PC-3 (cell line): ENCODE data around the gene MAGI1. TPM values are rescaled to one million over a fixed set of nuclear protein-coding genes. Genes with fewer than 3 reads are reported as not detected.

Source experiments
- ATAC-seq: fragments of 200-7000 bp; cut with Tn5 transposase; 2 replicates; pipeline ENCODE4 v1.9.1; 2020; ENCODE audit warnings: mild to moderate bottlenecking, moderate library complexity
- BruUV-seq: library from RNA; stranded (reverse); fragments of 400-500 nt; replicated peaks from 2 replicates; lab custom pipeline; 2021; lab: Mats Ljungman, UMichigan
- CTCF ChIA-PET: fragments of 300-600 bp; sonication (Branson Sonifier 250); formaldehyde crosslinking; loops from one replicate; lab custom pipeline; 2022; ENCODE audit warnings: antibody characterized with exemption; lab: Charles Lee
- POLR2A ChIA-PET: fragments of 300-600 bp; sonication (Branson Sonifier 250); formaldehyde crosslinking; loops from one replicate; lab custom pipeline; 2022; ENCODE audit warnings: antibody characterized with exemption; ENCODE audit not compliant: unreplicated experiment; lab: Charles Lee
- DNase-seq: peaks from one replicate; pipeline ENCODE4 v3.0.0-alpha.2; 2015
- H2AFZ ChIP-seq: fragments of 300-600 bp; sonication (generic); 2 replicates; pipeline ENCODE4 v1.6.0; 2016; ENCODE audit warnings: antibody characterized with exemption, low read length
- H3F3A ChIP-seq: fragments of 300-600 bp; sonication (generic); one replicate; pipeline ENCODE4 v1.6.0; 2017; ENCODE audit warnings: antibody characterized with exemption, low read length, control low read depth, mild to moderate bottlenecking; ENCODE audit not compliant: unreplicated experiment
- H3K27ac ChIP-seq: fragments of 300-600 bp; sonication (generic); 2 replicates; pipeline ENCODE4 v1.5.1; 2016; ENCODE audit warnings: mild to moderate bottlenecking, low read length
- H3K27me3 ChIP-seq: fragments of 300-600 bp; sonication (generic); 2 replicates; pipeline ENCODE4 v1.6.1; 2016; ENCODE audit warnings: low read length, mixed read lengths
- H3K36me3 ChIP-seq: fragments of 300-600 bp; sonication (generic); 2 replicates; pipeline ENCODE4 v1.6.1; 2016; ENCODE audit warnings: low read depth, mixed run types, low read length, mixed read lengths
- H3K4me1 ChIP-seq: fragments of 300-600 bp; sonication (generic); 2 replicates; pipeline ENCODE4 v1.5.1; 2016; ENCODE audit warnings: low read length; ENCODE audit not compliant: insufficient read depth
- H3K4me2 ChIP-seq: fragments of 300-600 bp; sonication (generic); 2 replicates; pipeline ENCODE4 v1.6.0; 2016; ENCODE audit warnings: low read length
- H3K4me3 ChIP-seq: fragments of 300-600 bp; sonication (generic); 2 replicates; pipeline ENCODE4 v1.5.1; 2016; ENCODE audit warnings: mild to moderate bottlenecking, low read length, mixed read lengths
- H3K79me2 ChIP-seq: fragments of 300-600 bp; sonication (generic); 2 replicates; pipeline ENCODE4 v1.6.1; 2017; ENCODE audit warnings: low read length, mixed read lengths
- H3K9ac ChIP-seq: fragments of 300-600 bp; sonication (generic); 2 replicates; pipeline ENCODE4 v1.6.0; 2016; ENCODE audit warnings: mild to moderate bottlenecking, low read length
- H3K9me2 ChIP-seq: fragments of 300-600 bp; sonication (generic); replicated peaks from 2 replicates; pipeline ENCODE4 v1.6.1; 2016; ENCODE audit warnings: mixed run types, low read length, mixed read lengths
- H3K9me3 ChIP-seq: fragments of 300-600 bp; sonication (generic); 2 replicates; pipeline ENCODE4 v1.6.1; 2016; ENCODE audit warnings: low read length, mixed read lengths
- H4K20me1 ChIP-seq: fragments of 300-600 bp; sonication (generic); 2 replicates; pipeline ENCODE4 v1.6.1; 2016; ENCODE audit warnings: low read length, mixed read lengths
- EZH2 ChIP-seq: fragments of 300-600 bp; sonication (generic); IDR thresholded peaks from one replicate; pipeline ENCODE4 v1.6.1; 2017; ENCODE audit warnings: antibody characterized with exemption, mild to moderate bottlenecking, low read length; ENCODE audit not compliant: unreplicated experiment
- EZH2phosphoT487 ChIP-seq: fragments of 300-600 bp; sonication (generic); IDR thresholded peaks from 2 replicates; pipeline ENCODE4 v1.6.1; 2018; ENCODE audit warnings: mild to moderate bottlenecking, antibody characterized with exemption, low read length, borderline replicate concordance
- intact Hi-C: fragments of 100-400 bp; cut with micrococcal nuclease; formaldehyde crosslinking; loops from 2 replicates; pipeline ENCODE4 v1.9.0; 2023
- total RNA-seq: library from RNA; depleted of rRNA; stranded (reverse); fragments of >200 nt; gene quantifications from 2 replicates; pipeline ENCODE4 v1.2.3, GENCODE V29; 2014
- TF ChIP-seq, protein P1 (sequence below): fragments of 300-600 bp; sonication (generic); conservative IDR thresholded peaks from 2 replicates; pipeline ENCODE4 v1.5.1; 2017; ENCODE audit warnings: antibody characterized with exemption, low read depth, mild to moderate bottlenecking, low read length

MAGI1 gene
- total RNA-seq, 1 experiment from 2014 or later, result 8.9 TPM

DNA sequence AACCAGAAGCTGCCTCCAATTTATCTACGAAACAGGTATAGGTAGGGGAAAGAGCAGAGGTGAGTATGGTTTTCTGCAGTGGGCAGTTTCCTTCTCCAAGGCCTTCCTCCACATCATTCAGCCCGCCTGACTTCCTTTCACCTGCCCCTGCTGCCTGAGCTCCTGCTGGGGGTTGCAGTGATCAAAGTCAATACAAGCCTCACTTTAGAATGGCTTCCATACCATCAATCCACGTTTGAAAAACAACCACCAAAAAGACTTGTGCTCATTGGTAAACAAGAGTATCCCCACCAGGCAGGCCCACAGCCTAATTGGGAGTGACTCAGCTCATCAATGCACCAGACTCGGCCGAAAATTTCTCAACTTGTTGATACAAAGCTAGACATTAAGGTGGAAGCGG, 159.9 kb downstream of the MAGI1 start:
- no peak for TF ChIP-seq EZH2phosphoT487
- TF ChIP-seq, protein P1, sequence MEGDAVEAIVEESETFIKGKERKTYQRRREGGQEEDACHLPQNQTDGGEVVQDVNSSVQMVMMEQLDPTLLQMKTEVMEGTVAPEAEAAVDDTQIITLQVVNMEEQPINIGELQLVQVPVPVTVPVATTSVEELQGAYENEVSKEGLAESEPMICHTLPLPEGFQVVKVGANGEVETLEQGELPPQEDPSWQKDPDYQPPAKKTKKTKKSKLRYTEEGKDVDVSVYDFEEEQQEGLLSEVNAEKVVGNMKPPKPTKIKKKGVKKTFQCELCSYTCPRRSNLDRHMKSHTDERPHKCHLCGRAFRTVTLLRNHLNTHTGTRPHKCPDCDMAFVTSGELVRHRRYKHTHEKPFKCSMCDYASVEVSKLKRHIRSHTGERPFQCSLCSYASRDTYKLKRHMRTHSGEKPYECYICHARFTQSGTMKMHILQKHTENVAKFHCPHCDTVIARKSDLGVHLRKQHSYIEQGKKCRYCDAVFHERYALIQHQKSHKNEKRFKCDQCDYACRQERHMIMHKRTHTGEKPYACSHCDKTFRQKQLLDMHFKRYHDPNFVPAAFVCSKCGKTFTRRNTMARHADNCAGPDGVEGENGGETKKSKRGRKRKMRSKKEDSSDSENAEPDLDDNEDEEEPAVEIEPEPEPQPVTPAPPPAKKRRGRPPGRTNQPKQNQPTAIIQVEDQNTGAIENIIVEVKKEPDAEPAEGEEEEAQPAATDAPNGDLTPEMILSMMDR, result no peak
- no peak for TF ChIP-seq EZH2
- H4K20me1 ChIP-seq, result no peaks in the 10 kb centered on the region
- POLR2A ChIA-PET, result no interaction called here
- H3K4me1 ChIP-seq, result peaks cover 6% of the 10 kb centered on the region
- no peaks in the 10 kb centered on the region for H3K36me3 ChIP-seq
- no peaks in the 10 kb centered on the region for H3K79me2 ChIP-seq
- no peak overlapping the region for H3K9ac ChIP-seq
- CTCF ChIA-PET, result no interaction called here
- ATAC-seq, result no peak
- no peaks in the 10 kb centered on the region for H3K27me3 ChIP-seq
- H3K4me2 ChIP-seq, result no peak overlapping the region
- BruUV-seq, result no TSS peak
- no peak overlapping the region for H3K4me3 ChIP-seq
- no peak overlapping the region for H2AFZ ChIP-seq
- H3K9me3 ChIP-seq, result no peaks in the 10 kb centered on the region
- no peaks in the 10 kb centered on the region for H3K9me2 ChIP-seq
- no peaks in the 10 kb centered on the region for H3F3A ChIP-seq
- intact Hi-C loops, result no loop called here
- no peak overlapping the region for H3K27ac ChIP-seq
- no peak for DNase-seq

DNA sequence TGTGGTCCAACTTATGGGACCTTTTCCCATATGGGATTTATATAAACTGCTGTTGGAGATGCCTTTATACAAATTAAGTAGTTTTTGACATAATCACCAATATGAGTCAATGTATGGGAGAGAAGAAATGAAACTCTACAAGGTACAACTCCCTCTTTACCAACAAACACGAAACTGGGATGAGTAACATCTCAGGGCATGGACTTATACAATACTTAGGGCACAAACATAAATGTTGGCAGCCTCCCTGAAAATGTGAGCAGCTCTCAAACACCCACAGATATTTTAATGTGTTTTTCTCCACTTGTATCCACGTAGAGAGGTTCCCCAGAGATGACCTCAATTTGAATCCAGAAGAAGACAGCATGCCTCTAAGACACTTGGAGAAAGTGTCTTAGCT, 161.6 kb downstream of the MAGI1 start:
- POLR2A ChIA-PET, result no interaction called here
- Histone ChIP-seq H3K4me3 (no peak overlapping the region), H3K27ac (no peak overlapping the region), H2AFZ (no peak overlapping the region), H3K27me3 (no peaks in the 10 kb centered on the region), H3K36me3 (no peaks in the 10 kb centered on the region), H3K4me2 (no peak overlapping the region), H3K9me3 (no peaks in the 10 kb centered on the region), H3K4me1 (no peaks in the 10 kb centered on the region), H4K20me1 (no peaks in the 10 kb centered on the region), H3K9me2 (no peaks in the 10 kb centered on the region), H3K9ac (no peak overlapping the region), H3K79me2 (no peaks in the 10 kb centered on the region), H3F3A (no peaks in the 10 kb centered on the region)
- intact Hi-C loops, result no loop called here
- TF ChIP-seq EZH2 (no peak), EZH2phosphoT487 (no peak)
- TF ChIP-seq, protein P1, result no peak
- BruUV-seq, result no TSS peak
- ATAC-seq, result no peak; the same call in 1 of the 2 replicates
- DNase-seq, result no peak
- CTCF ChIA-PET, result no interaction called here

DNA sequence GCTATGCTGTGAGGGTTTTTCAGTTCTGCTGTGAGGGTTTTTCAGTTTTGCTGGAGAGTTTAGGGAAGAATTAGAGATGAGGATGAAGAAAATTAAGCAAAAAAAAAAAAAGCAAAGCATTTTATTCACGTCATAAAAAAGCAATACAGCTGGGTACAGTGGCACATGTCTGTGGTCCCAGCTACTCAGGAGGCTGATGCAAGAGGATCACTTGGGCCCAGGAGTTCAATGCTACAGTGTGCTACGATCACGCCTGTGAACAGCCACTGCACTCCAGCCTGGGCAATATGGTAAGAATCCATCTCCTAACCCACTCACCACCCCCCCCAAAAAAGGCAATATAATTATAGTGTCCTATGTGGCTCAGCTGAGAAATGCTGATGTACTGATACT, 162.7 kb downstream of the MAGI1 start:
- Histone ChIP-seq H3K27me3 (no peaks in the 10 kb centered on the region), H4K20me1 (no peaks in the 10 kb centered on the region), H3K9me3 (no peaks in the 10 kb centered on the region), H3K4me3 (no peak overlapping the region), H3K4me2 (no peak overlapping the region), H2AFZ (no peak overlapping the region), H3K79me2 (no peaks in the 10 kb centered on the region), H3K36me3 (no peaks in the 10 kb centered on the region), H3K9ac (no peak overlapping the region), H3F3A (no peaks in the 10 kb centered on the region), H3K27ac (no peak overlapping the region), H3K9me2 (no peaks in the 10 kb centered on the region), H3K4me1 (no peaks in the 10 kb centered on the region)
- no peak for DNase-seq
- BruUV-seq, result no TSS peak
- ChIA-PET POLR2A (no interaction called here), CTCF (interaction anchor here (0.6 kb wide), 1 partner anchor 106 kb away, joined by 3 read pairs; no protein-coding TSS in a partner anchor)
- ATAC-seq, result no peak
- intact Hi-C loops, result no loop called here
- TF ChIP-seq EZH2 (no peak), EZH2phosphoT487 (no peak)
- TF ChIP-seq, protein P1, result no peak
